Ramos (cell line): ENCODE results near the gene ZFHX2.

Source experiments
- in situ Hi-C: fragments of 300-500 bp; cut with MboI; formaldehyde crosslinking; loops from one replicate; pipeline ENCODE4 v1.14.3; 2022; ENCODE audit warnings: low sequenced_read_pairs; ENCODE audit not compliant: unreplicated experiment

Gene ZFHX2

GRCh38 chr14:23482823-23483148, 68.8 kb downstream of the ZFHX2 start:
- in situ Hi-C loops = no loop called here

- in situ Hi-C loops = no loop called here
Observed at GRCh38 chr14:23481979-23482822, 69.4 kb downstream of the ZFHX2 start.

GRCh38 chr14:23481362-23481970, 70.1 kb downstream of the ZFHX2 start:
- in situ Hi-C loops = no loop called here

DNA sequence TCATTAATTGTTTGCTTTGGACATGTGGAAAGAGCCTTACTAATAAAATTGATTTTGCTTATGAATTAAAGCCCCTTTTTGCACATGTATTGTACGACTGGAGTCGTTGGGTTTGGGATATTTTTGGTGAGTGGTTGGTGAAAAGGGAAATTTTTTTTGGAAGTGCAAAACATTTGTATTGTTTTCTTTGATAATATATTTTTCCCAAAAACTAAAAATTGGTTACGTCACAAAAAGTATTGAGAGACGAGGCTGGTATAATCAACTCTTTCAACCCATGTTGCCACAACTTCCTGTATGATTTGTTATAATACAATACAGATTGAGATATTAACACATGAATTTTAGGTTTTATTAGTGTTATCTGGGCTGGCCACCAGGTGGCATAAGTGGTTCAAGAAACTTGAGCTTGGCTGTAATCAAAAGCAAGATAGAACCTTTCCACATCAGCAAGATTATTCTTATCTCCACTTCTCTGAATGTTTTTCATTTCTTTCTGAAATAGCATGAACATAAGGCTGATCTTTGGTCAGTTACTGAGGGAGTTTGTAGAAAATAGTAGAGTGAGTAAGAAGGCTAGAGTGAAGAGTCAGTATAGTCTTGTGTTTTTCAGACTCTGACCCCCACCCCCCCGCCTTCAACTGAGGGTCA, 73.3 kb downstream of the ZFHX2 start:
- in situ Hi-C loops = loop anchor here (5.0 kb wide), 1 partner anchor 79 kb away; the partner anchor contains the start of gene THTPA

GRCh38 chr14:23470947-23471346, 80.6 kb downstream of the ZFHX2 start:
- in situ Hi-C loops = no loop called here
